Stomach smooth muscle (tissue), 2 donors: ENCODE results near the gene PADI1.

Experiments
- H3K27ac ChIP-seq: one replicate; pipeline ENCODE4 v1.7.0; 2013; ENCODE audit warnings: mild to moderate bottlenecking, low read length, inconsistent platforms
- H3K27me3 ChIP-seq, 2 donors: one replicate each; pipeline ENCODE4 v1.7.0; 2013; ENCODE audit warnings: low read length in 2 of 2; ENCODE audit not compliant: insufficient read depth in 2 of 2, control insufficient read depth in 1 of 2
- H3K36me3 ChIP-seq, 2 donors: one replicate each; pipeline ENCODE4 v1.7.0; 2013; ENCODE audit warnings: low read length in 2 of 2; ENCODE audit not compliant: control insufficient read depth in 2 of 2, insufficient read depth in 2 of 2
- H3K4me1 ChIP-seq: one replicate; pipeline ENCODE4 v1.7.0; 2013; ENCODE audit warnings: low read length; ENCODE audit not compliant: control insufficient read depth, insufficient read depth
- H3K4me3 ChIP-seq, 2 donors: one replicate each; pipeline ENCODE4 v1.7.0; 2013; ENCODE audit warnings: low read length in 2 of 2
- H3K9ac ChIP-seq, 2 donors: one replicate each; pipeline ENCODE4 v1.7.0; 2013; ENCODE audit warnings: low read length in 2 of 2, mild to moderate bottlenecking in 1 of 2
- H3K9me3 ChIP-seq, 2 donors: one replicate each; pipeline ENCODE4 v1.7.0; 2013; ENCODE audit warnings: low read length in 2 of 2; ENCODE audit not compliant: control insufficient read depth in 2 of 2
- donor health status: healthy.
- donor health status: Pancreatic carcinoma.

Gene PADI1

GRCh38 chr1:17246971-17247370, 42.0 kb downstream of the PADI1 start:
- Histone ChIP-seq H3K9me3 (no peaks in the 10 kb centered on the region), H3K27ac (no peak overlapping the region), H3K9ac (no peak overlapping the region), H3K4me3 (no peak overlapping the region), H3K36me3 (no peaks in the 10 kb centered on the region), H3K4me1 (no peaks in the 10 kb centered on the region), H3K27me3 (peaks cover 0 to 12% of the 10 kb centered on the region in 2 donors)

- Histone ChIP-seq H3K4me3 (no peak within 1 kb of the TSS), H3K36me3 (no peaks in the 10 kb centered on the region), H3K4me1 (no peaks in the 10 kb centered on the region), H3K27me3 (peaks cover 0 to 11% of the 10 kb centered on the region in 2 donors), H3K27ac (no peak within 1 kb of the TSS), H3K9ac (no peak within 1 kb of the TSS), H3K9me3 (no peaks in the 10 kb centered on the region)
These were observed 43.9 kb downstream of the PADI1 start, which contains the start of gene PADI3 for GRCh38 chr1:17248781-17249180. Gene PADI3, plus strand, starts transcription at chr1:17249098. Its CDS starts 40 bp downstream, at chr1:17249138.

- Histone ChIP-seq H3K9me3 (no peaks in the 10 kb centered on the region), H3K4me3 (no peak overlapping the region), H3K4me1 (no peaks in the 10 kb centered on the region), H3K27ac (no peak overlapping the region), H3K27me3 (peaks cover 1 to 16% of the 10 kb centered on the region in 2 donors), H3K36me3 (no peaks in the 10 kb centered on the region), H3K9ac (no peak overlapping the region)
These were observed 45.7 kb downstream of the PADI1 start for GRCh38 chr1:17250601-17251000.

- no peak overlapping the region for H3K27ac ChIP-seq
- H3K27me3 ChIP-seq, result peaks cover 3 to 18% of the 10 kb centered on the region in 2 donors
- no peaks in the 10 kb centered on the region for H3K4me1 ChIP-seq
- no peak overlapping the region for H3K4me3 ChIP-seq
- no peaks in the 10 kb centered on the region for H3K9me3 ChIP-seq
- no peaks in the 10 kb centered on the region for H3K36me3 ChIP-seq
- H3K9ac ChIP-seq, result no peak overlapping the region
These were observed 46.3 kb downstream of the PADI1 start for GRCh38 chr1:17251246-17251645.

GRCh38 chr1:17251701-17252376, 46.9 kb downstream of the PADI1 start:
- no peaks in the 10 kb centered on the region for H3K9me3 ChIP-seq
- H3K9ac ChIP-seq, result no peak overlapping the region
- H3K4me3 ChIP-seq, result no peak overlapping the region
- H3K27ac ChIP-seq, result no peak overlapping the region
- peaks cover 3 to 20% of the 10 kb centered on the region in 2 donors for H3K27me3 ChIP-seq
- H3K4me1 ChIP-seq, result no peaks in the 10 kb centered on the region
- no peaks in the 10 kb centered on the region for H3K36me3 ChIP-seq

GRCh38 chr1:17255336-17255735, 50.4 kb downstream of the PADI1 start:
- Histone ChIP-seq H3K4me1 (no peaks in the 10 kb centered on the region), H3K27ac (no peak overlapping the region), H3K27me3 (peaks cover 7 to 18% of the 10 kb centered on the region in 2 donors), H3K4me3 (no peak overlapping the region), H3K9ac (no peak overlapping the region), H3K36me3 (no peaks in the 10 kb centered on the region), H3K9me3 (no peaks in the 10 kb centered on the region)

GRCh38 chr1:17258116-17258757, 53.3 kb downstream of the PADI1 start:
- Histone ChIP-seq H3K4me3 (no peak overlapping the region), H3K9me3 (peaks cover 2% of the 10 kb centered on the region in 2 donors), H3K27ac (no peak overlapping the region), H3K4me1 (no peaks in the 10 kb centered on the region), H3K36me3 (no peaks in the 10 kb centered on the region), H3K9ac (no peak overlapping the region), H3K27me3 (peaks cover 7 to 17% of the 10 kb centered on the region in 2 donors)

- Histone ChIP-seq H3K4me1 (no peaks in the 10 kb centered on the region), H3K27me3 (peaks cover 7 to 17% of the 10 kb centered on the region in 2 donors), H3K4me3 (no peak overlapping the region), H3K9me3 (peaks cover 2 to 3% of the 10 kb centered on the region in 2 donors), H3K9ac (no peak overlapping the region), H3K27ac (no peak overlapping the region), H3K36me3 (no peaks in the 10 kb centered on the region)
These were observed 53.8 kb downstream of the PADI1 start for GRCh38 chr1:17258758-17259130.

- no peaks in the 10 kb centered on the region for H3K4me1 ChIP-seq
- peaks cover 2 to 3% of the 10 kb centered on the region in 2 donors for H3K9me3 ChIP-seq
- no peak overlapping the region for H3K4me3 ChIP-seq
- H3K27ac ChIP-seq, result no peak overlapping the region
- peaks cover 7 to 15% of the 10 kb centered on the region in 2 donors for H3K27me3 ChIP-seq
- H3K9ac ChIP-seq, result no peak overlapping the region
- no peaks in the 10 kb centered on the region for H3K36me3 ChIP-seq
These were observed 54.4 kb downstream of the PADI1 start for GRCh38 chr1:17259233-17259873.

- Histone ChIP-seq H3K9me3 (peaks cover 2 to 3% of the 10 kb centered on the region in 2 donors), H3K4me1 (no peaks in the 10 kb centered on the region), H3K36me3 (no peaks in the 10 kb centered on the region), H3K27me3 (peaks cover 7 to 14% of the 10 kb centered on the region in 2 donors), H3K27ac (no peak overlapping the region), H3K9ac (no peak overlapping the region), H3K4me3 (no peak overlapping the region)
These were observed 55.3 kb downstream of the PADI1 start for GRCh38 chr1:17260264-17260663.
